Fibroblast of mammary gland (primary cell): ENCODE results near the gene TXNDC8.

Source experiments
- DNase-seq: peaks from one replicate; pipeline ENCODE4 v3.0.0-alpha.2; 2010; ENCODE audit warnings: low read depth
- H3K4me3 ChIP-seq: 2 replicates; pipeline ENCODE4 v1.5.1; 2011; ENCODE audit warnings: low read depth, mild to moderate bottlenecking, low read length, moderate library complexity; ENCODE audit not compliant: control insufficient read depth
- CTCF ChIP-seq: conservative IDR thresholded peaks from 2 replicates; pipeline ENCODE4 v1.5.1; 2011; ENCODE audit warnings: low read depth, low read length, inconsistent platforms; ENCODE audit not compliant: control insufficient read depth, insufficient read depth

Gene TXNDC8

GRCh38 chr9:110270211-110270995 lies 67.3 kb downstream of the TXNDC8 start:
- TF ChIP-seq CTCF, result no peak
- no peak for DNase-seq
- H3K4me3 ChIP-seq, result no peak overlapping the region

- H3K4me3 ChIP-seq, result no peak overlapping the region
- DNase-seq, result no peak
- TF ChIP-seq CTCF, result no peak
Observed at GRCh38 chr9:110266795-110267194, 70.9 kb downstream of the TXNDC8 start.

- peak; percentile 66 for DNase-seq
- no peak for TF ChIP-seq CTCF
- H3K4me3 ChIP-seq, result no peak overlapping the region
Observed at GRCh38 chr9:110261632-110262031, 76.0 kb downstream of the TXNDC8 start.

- no peak overlapping the region for H3K4me3 ChIP-seq
- peak; percentile 41 for DNase-seq
- TF ChIP-seq CTCF, result no peak
Observed at GRCh38 chr9:110260911-110261310, 76.8 kb downstream of the TXNDC8 start.

- no peak for DNase-seq
- H3K4me3 ChIP-seq, result no peak overlapping the region
- no peak for TF ChIP-seq CTCF
Observed at GRCh38 chr9:110259566-110259965, 78.1 kb downstream of the TXNDC8 start.

- DNase-seq, result no peak
- TF ChIP-seq CTCF, result no peak
- no peak overlapping the region for H3K4me3 ChIP-seq
Observed at GRCh38 chr9:110258690-110259091, 79.0 kb downstream of the TXNDC8 start.
